ENCODE results near the gene TTC39C.
A peak's percentile ranks its signal among the peaks of the same experiment; 100 is the strongest.
"Not testable (repeated sequence)": the region's sequence is repeated elsewhere in the genome, so short reads cannot be mapped to it uniquely, and the experiment has no call there.

The TTC39C gene

GRCh38 chr18:24138789-24139616 lies 124.4 kb downstream of the TTC39C start, which contains the start of gene CABYR:
Gene CABYR, plus strand, starts transcription at chr18:24139062. Its CDS starts 4,053 bp downstream, at chr18:24143115.
- DNase-seq = peak; percentile 51

GRCh38 chr18:24140697-24141096 lies 126.1 kb downstream of the TTC39C start:
- DNase-seq = no peak

GRCh38 chr18:24142376-24142775 lies 127.8 kb downstream of the TTC39C start:
- no peak for DNase-seq

- DNase-seq = not testable (repeated sequence)
These were observed 135.0 kb downstream of the TTC39C start for GRCh38 chr18:24149591-24149990.

- no peak for DNase-seq
These were observed 138.8 kb downstream of the TTC39C start for GRCh38 chr18:24153397-24153796.

GRCh38 chr18:24157855-24158254 lies 143.3 kb downstream of the TTC39C start:
- DNase-seq = no peak

GRCh38 chr18:24160086-24160485 lies 145.5 kb downstream of the TTC39C start:
- no peak for DNase-seq

GRCh38 chr18:24161304-24161703 lies 146.8 kb downstream of the TTC39C start:
- no peak for DNase-seq

- no peak for DNase-seq
These were observed 153.9 kb downstream of the TTC39C start for GRCh38 chr18:24168496-24168895.

- DNase-seq = no peak
These were observed 155.8 kb downstream of the TTC39C start for GRCh38 chr18:24170360-24170759.

- DNase-seq = no peak
These were observed 159.4 kb downstream of the TTC39C start for GRCh38 chr18:24173997-24174396.

- peak; percentile 5 for DNase-seq
These were observed 162.3 kb downstream of the TTC39C start for GRCh38 chr18:24176727-24177416.

GRCh38 chr18:24177499-24178133 lies 163.1 kb downstream of the TTC39C start:
- DNase-seq = no peak

- DNase-seq = no peak
These were observed 165.5 kb downstream of the TTC39C start for GRCh38 chr18:24180048-24180447.

GRCh38 chr18:24181806-24182205 lies 167.3 kb downstream of the TTC39C start:
- no peak for DNase-seq

Data from NCI-H2081 treated with DMSO at 0.1 percent for 48 hours (cell line).